Neural progenitor cell (in vitro differentiated cells): ENCODE measurements around the gene SLC15A3. TPM values are rescaled to one million over a fixed set of nuclear protein-coding genes. Genes with fewer than 3 reads are reported as not detected.

Experiments used
- DNase-seq: peaks from one replicate; pipeline ENCODE4 v3.0.0-alpha.2; 2016; ENCODE audit warnings: low spot score
- H2AFZ ChIP-seq: fragments of 200-600 bp; sonication (generic); replicated peaks from 2 replicates; pipeline ENCODE4 v1.6.1; 2016; ENCODE audit warnings: antibody characterized with exemption
- H3F3A ChIP-seq: fragments of 200-600 bp; sonication (generic); 2 replicates; pipeline ENCODE4 v1.6.1; 2016; ENCODE audit warnings: antibody characterized with exemption, low read depth
- H3K27ac ChIP-seq: fragments of 200-600 bp; sonication (generic); 2 replicates; pipeline ENCODE4 v1.5.1; 2016; ENCODE audit warnings: mild to moderate bottlenecking
- H3K27me3 ChIP-seq: fragments of 200-600 bp; sonication (generic); 2 replicates; pipeline ENCODE4 v1.6.1; 2016; ENCODE audit warnings: mild to moderate bottlenecking, moderate library complexity
- H3K36me3 ChIP-seq: fragments of 200-600 bp; sonication (generic); 2 replicates; pipeline ENCODE4 v1.5.1; 2016
- H3K4me1 ChIP-seq: fragments of 200-600 bp; sonication (generic); 2 replicates; pipeline ENCODE4 v1.6.1; 2016; ENCODE audit warnings: mixed run types
- H3K4me2 ChIP-seq: fragments of 200-600 bp; sonication (generic); 2 replicates; pipeline ENCODE4 v1.6.1; 2016
- H3K4me3 ChIP-seq: fragments of 200-600 bp; sonication (generic); 2 replicates; pipeline ENCODE4 v1.5.1; 2016
- H3K79me2 ChIP-seq: fragments of 200-600 bp; sonication (generic); 2 replicates; pipeline ENCODE4 v1.6.1; 2016; ENCODE audit warnings: low read depth
- H3K9ac ChIP-seq: fragments of 200-600 bp; sonication (generic); 2 replicates; pipeline ENCODE4 v1.6.1; 2016
- H3K9me3 ChIP-seq: fragments of 200-600 bp; sonication (generic); 2 replicates; pipeline ENCODE4 v1.5.1; 2016; ENCODE audit warnings: low read depth
- H4K20me1 ChIP-seq: fragments of 200-600 bp; sonication (generic); 2 replicates; pipeline ENCODE4 v1.6.1; 2016; ENCODE audit warnings: low read depth
- H3K27ac Mint-ChIP-seq: 3 replicates; pipeline ENCODE4 v1.8.0; 2021; ENCODE audit warnings: mixed read lengths
- H3K27me3 Mint-ChIP-seq: 2 replicates; pipeline ENCODE4 v1.8.0; 2022; ENCODE audit warnings: low read depth, mild to moderate bottlenecking, inconsistent platforms, moderate library complexity, mixed read lengths; ENCODE audit not compliant: insufficient read depth
- H3K36me3 Mint-ChIP-seq: 3 replicates; pipeline ENCODE4 v1.8.0; 2021; ENCODE audit warnings: mixed read lengths
- H3K4me1 Mint-ChIP-seq: 3 replicates; pipeline ENCODE4 v1.8.0; 2021; ENCODE audit warnings: mixed read lengths
- H3K4me3 Mint-ChIP-seq: 3 replicates; pipeline ENCODE4 v1.8.0; 2021; ENCODE audit warnings: mild to moderate bottlenecking, moderate library complexity, mixed read lengths
- H3K9me3 Mint-ChIP-seq: 3 replicates; pipeline ENCODE4 v1.8.0; 2020; ENCODE audit warnings: mixed read lengths
- CTCF ChIP-seq: fragments of 200-600 bp; sonication (generic); IDR thresholded peaks from 2 replicates; pipeline ENCODE4 v1.5.1; 2017; ENCODE audit warnings: antibody characterized with exemption, mild to moderate bottlenecking
- EZH2 ChIP-seq: fragments of 200-600 bp; sonication (generic); IDR thresholded peaks from 2 replicates; pipeline ENCODE4 v1.6.1; 2017; ENCODE audit warnings: antibody characterized with exemption, mild to moderate bottlenecking, moderate library complexity
- EZH2phosphoT487 ChIP-seq: fragments of 200-600 bp; sonication (generic); IDR thresholded peaks from 2 replicates; pipeline ENCODE4 v1.6.1; 2017; ENCODE audit warnings: antibody characterized with exemption
- total RNA-seq: library from RNA; depleted of rRNA; stranded (reverse); fragments of >200 nt; gene quantifications from 2 replicates; pipeline ENCODE4 v1.2.3, GENCODE V29; 2015; ENCODE audit warnings: low replicate concordance

The SLC15A3 gene
- total RNA-seq, 1 donor from 2014 or later, result 1.4 TPM

- H3K9ac ChIP-seq, result no peak overlapping the region
- no peak for DNase-seq
- H3K4me3 Mint-ChIP-seq, result no peak overlapping the region
- H3K27me3 Mint-ChIP-seq, result peaks cover 5% of the 10 kb centered on the region
- H3K79me2 ChIP-seq, result no peaks in the 10 kb centered on the region
- H3K4me1 Mint-ChIP-seq, result peaks cover 12% of the 10 kb centered on the region
- no peak overlapping the region for H3K4me3 ChIP-seq
- no peak overlapping the region for H3K27ac ChIP-seq
- H3K36me3 ChIP-seq, result no peaks in the 10 kb centered on the region
- TF ChIP-seq EZH2, result no peak
- no peak for TF ChIP-seq EZH2phosphoT487
- TF ChIP-seq CTCF, result no peak
- no peaks in the 10 kb centered on the region for H3K36me3 Mint-ChIP-seq
- H3K4me2 ChIP-seq, result no peak overlapping the region
- no peak overlapping the region for H2AFZ ChIP-seq
- no peaks in the 10 kb centered on the region for H3F3A ChIP-seq
- no peaks in the 10 kb centered on the region for H3K9me3 Mint-ChIP-seq
- H3K9me3 ChIP-seq, result no peaks in the 10 kb centered on the region
- H4K20me1 ChIP-seq, result no peaks in the 10 kb centered on the region
- peaks cover 4% of the 10 kb centered on the region for H3K4me1 ChIP-seq
- no peak overlapping the region for H3K27ac Mint-ChIP-seq
- peaks cover 18% of the 10 kb centered on the region for H3K27me3 ChIP-seq
These were observed 43.8 kb upstream of the SLC15A3 start for GRCh38 chr11:60995798-60996197.

DNA sequence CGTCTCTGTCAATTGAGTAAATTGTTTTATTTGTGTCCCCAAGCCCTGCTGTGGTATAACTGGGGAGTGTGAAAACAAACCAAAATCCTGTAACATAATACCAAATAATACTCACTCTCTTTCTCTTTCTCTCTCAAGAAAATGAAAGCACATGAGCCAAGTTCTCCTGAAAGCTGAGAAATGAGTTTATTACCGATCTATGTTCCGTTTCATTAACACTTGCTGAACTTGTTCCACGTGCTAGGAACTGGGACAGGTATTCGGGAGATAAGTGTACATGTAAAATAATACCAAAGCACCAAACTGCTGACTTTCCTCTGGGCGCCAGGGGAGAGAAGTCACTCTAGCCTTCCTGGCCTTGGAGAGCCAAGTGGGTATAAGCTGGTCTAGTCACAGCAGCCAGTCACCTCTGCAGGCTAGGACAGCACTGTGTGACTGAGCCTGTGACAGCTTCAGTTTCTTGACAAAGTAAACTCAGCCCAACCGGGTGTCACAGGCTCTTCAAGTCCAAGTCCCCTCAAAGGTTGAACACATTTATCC is 42.6 kb upstream of the SLC15A3 start:
- no peak for DNase-seq
- Histone ChIP-seq H3F3A (no peaks in the 10 kb centered on the region), H3K9ac (no peak overlapping the region), H3K9me3 (no peaks in the 10 kb centered on the region), H3K27ac (no peak overlapping the region), H3K36me3 (no peaks in the 10 kb centered on the region), H3K27me3 (peaks cover 6% of the 10 kb centered on the region), H4K20me1 (no peaks in the 10 kb centered on the region), H3K4me3 (no peak overlapping the region), H3K4me2 (no peak overlapping the region), H3K79me2 (no peaks in the 10 kb centered on the region), H2AFZ (no peak overlapping the region), H3K4me1 (peaks cover 4% of the 10 kb centered on the region)
- peaks cover 12% of the 10 kb centered on the region for H3K4me1 Mint-ChIP-seq
- H3K4me3 Mint-ChIP-seq, result no peak overlapping the region
- no peak overlapping the region for H3K27ac Mint-ChIP-seq
- no peaks in the 10 kb centered on the region for H3K36me3 Mint-ChIP-seq
- no peak for TF ChIP-seq CTCF
- no peak for TF ChIP-seq EZH2
- TF ChIP-seq EZH2phosphoT487, result no peak
- no peaks in the 10 kb centered on the region for H3K9me3 Mint-ChIP-seq
- peaks cover 5% of the 10 kb centered on the region for H3K27me3 Mint-ChIP-seq

GRCh38 chr11:60993615-60994014 is 41.6 kb upstream of the SLC15A3 start:
- DNase-seq, result no peak
- no peaks in the 10 kb centered on the region for H3K79me2 ChIP-seq
- H3K27ac Mint-ChIP-seq, result no peak overlapping the region
- H3K27ac ChIP-seq, result no peak overlapping the region
- no peaks in the 10 kb centered on the region for H3K36me3 ChIP-seq
- no peak overlapping the region for H3K4me3 Mint-ChIP-seq
- peaks cover 12% of the 10 kb centered on the region for H3K4me1 Mint-ChIP-seq
- H3K4me1 ChIP-seq, result peaks cover 4% of the 10 kb centered on the region
- no peaks in the 10 kb centered on the region for H3F3A ChIP-seq
- H3K36me3 Mint-ChIP-seq, result no peaks in the 10 kb centered on the region
- TF ChIP-seq EZH2phosphoT487 (no peak), EZH2 (no peak), CTCF (no peak)
- H3K9ac ChIP-seq, result no peak overlapping the region
- no peaks in the 10 kb centered on the region for H3K9me3 ChIP-seq
- no peaks in the 10 kb centered on the region for H4K20me1 ChIP-seq
- H3K4me3 ChIP-seq, result no peak overlapping the region
- peaks cover 5% of the 10 kb centered on the region for H3K27me3 Mint-ChIP-seq
- no peaks in the 10 kb centered on the region for H3K9me3 Mint-ChIP-seq
- no peak overlapping the region for H2AFZ ChIP-seq
- no peak overlapping the region for H3K4me2 ChIP-seq
- H3K27me3 ChIP-seq, result no peaks in the 10 kb centered on the region
